GM19467 (cell line): ENCODE results near the gene FBXO4.
"Not testable (repeated sequence)": the region's sequence is repeated elsewhere in the genome, so short reads cannot be mapped to it uniquely, and the experiment has no call there.

Source experiments
- ATAC-seq: cut with Tn5 transposase; IDR thresholded peaks from one replicate; pipeline ENCODE4 v1.9.1; 2021; ENCODE audit warnings: mild to moderate bottlenecking, moderate library complexity; ENCODE audit not compliant: unreplicated experiment

The FBXO4 gene

DNA sequence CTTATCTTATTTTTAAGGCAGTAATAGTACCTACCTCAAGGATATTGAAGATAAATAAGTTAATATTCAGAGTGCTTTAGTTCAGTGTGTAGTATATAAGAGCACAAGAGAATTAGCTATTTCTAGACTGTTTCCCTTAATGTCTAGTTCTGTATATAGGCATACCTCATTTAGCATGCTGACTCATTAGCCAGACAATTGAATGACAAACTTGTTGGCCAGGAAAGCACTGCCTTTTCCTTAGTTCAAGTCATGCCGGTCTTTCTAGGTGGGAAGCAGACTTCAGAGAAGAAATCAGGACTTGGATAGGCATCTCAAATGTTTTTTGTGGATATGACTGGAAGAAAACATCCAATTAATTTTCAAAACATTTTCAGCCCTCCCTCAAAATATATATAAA, 3.2 kb upstream of the FBXO4 start:
- no peak for ATAC-seq

- ATAC-seq: no peak
Measured at GRCh38 chr5:41924526-41924871, 582 bp upstream of the FBXO4 start.

- no peak for ATAC-seq
Measured at GRCh38 chr5:41925555-41925951, 472 bp downstream of the FBXO4 start.

DNA sequence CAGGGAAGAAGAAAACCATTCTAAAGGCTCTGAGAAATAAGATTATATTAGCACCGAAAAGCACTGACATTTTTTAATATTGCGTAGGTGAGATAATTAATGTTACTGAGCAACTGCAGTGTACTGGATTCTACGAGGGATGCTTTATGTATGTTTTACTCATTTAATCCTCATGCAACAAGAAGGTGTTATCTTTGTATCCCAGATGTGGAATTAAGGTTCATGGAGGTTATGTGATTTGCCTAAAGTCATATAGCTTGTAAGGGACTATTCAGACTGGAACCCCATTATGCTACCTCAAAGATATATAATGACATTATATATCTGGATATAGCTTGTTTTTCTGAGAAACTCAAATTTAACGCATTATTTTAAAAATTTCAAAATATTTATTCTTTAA, 2.5 kb downstream of the FBXO4 start:
- ATAC-seq: no peak

- no peak for ATAC-seq
Measured at GRCh38 chr5:41929035-41929434, 4.0 kb downstream of the FBXO4 start.

GRCh38 chr5:41932770-41933169, 7.7 kb downstream of the FBXO4 start:
- no peak for ATAC-seq

DNA sequence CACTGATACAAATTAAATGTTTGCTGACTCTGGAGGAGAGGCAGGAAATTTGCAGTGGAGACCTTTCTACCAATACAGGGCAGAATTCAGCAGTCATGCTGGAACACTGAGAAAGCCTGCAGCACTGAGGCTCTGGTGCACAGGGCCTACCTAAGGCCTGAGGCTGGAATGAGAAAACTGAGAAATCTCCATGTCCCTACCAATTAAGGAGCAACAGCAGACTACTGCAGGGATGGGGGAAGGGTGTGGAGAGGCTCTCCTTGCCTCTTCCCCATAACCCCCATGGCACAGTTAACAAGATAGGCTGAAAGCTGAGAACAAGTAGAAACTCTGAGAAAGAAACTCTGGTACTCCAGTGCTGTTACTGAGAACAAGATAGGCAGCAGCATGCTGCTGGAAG, 10.5 kb downstream of the FBXO4 start:
- ATAC-seq: no peak

- ATAC-seq: no peak
Measured at GRCh38 chr5:41940641-41941040, 15.6 kb downstream of the FBXO4 start.

DNA sequence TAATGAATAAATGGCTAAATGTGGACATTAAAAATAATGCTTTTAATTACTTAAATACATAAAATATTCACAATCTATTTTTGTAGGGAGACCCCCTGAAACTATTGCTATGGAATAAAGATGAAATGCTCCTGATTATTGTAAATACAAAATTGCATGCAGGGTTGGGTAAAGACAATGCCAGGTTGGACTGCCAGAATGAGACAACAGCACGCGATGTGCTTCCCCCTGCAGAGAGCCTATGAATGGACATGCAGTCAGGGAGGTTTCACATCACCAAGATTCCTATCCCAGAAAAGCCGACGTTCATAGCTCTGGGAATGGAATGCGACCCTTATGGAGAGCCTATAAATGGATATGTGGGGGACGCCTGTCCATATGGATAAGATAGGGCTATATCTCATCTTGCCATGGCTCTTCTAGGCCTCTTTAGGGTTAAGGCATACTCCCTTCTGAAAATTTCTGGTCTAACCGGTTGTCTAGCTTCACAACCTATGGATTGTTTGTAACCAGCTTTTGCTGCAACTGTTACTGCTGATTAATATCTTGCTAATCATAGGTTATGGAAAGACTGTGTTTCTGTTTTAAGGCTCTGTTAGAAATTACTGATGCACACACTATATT, 20.4 kb downstream of the FBXO4 start:
- not testable (repeated sequence) for ATAC-seq

- no peak for ATAC-seq
Measured at GRCh38 chr5:41951224-41951623, 26.1 kb downstream of the FBXO4 start.

DNA sequence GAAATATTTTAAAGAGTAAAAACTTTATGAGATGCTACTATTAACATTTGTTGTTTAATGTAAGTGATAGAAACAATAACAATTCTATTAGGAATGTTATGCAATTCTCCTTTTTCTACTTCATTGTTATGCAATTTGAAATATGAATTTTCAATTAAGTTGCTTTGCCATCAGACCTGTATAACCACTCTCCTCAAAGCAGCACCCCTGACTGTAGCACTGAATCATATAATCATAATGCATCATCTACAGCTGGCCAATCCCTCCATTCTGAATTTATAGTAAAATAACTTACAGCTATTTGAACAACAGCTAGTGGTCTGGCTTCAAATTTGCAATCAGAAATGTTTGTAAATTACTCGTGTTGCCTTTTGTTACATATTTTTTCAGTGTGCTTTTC, 29.2 kb downstream of the FBXO4 start:
- ATAC-seq: no peak

GRCh38 chr5:41955432-41956024, 30.4 kb downstream of the FBXO4 start:
- no peak for ATAC-seq

DNA sequence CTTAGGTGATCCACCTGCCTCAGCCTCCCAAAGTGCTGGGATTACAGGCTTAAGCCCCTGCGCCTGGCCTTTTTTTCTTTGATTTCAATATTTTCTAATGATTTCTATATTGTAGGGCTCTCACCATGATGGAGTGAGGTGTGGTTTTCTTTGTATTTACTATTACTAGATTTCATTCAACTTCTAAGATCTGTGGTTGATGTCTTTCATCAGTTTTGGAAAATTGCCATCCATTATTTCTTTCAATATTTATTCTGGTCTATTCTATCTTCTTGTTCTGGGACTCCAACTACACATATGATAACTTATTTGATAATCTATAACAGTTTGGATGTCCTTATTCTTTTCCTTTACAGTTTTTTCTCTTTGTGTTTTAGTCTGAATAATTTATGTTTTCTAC, 31.9 kb downstream of the FBXO4 start:
- no peak for ATAC-seq

- no peak for ATAC-seq
Measured at GRCh38 chr5:41960481-41960880, 35.4 kb downstream of the FBXO4 start.

DNA sequence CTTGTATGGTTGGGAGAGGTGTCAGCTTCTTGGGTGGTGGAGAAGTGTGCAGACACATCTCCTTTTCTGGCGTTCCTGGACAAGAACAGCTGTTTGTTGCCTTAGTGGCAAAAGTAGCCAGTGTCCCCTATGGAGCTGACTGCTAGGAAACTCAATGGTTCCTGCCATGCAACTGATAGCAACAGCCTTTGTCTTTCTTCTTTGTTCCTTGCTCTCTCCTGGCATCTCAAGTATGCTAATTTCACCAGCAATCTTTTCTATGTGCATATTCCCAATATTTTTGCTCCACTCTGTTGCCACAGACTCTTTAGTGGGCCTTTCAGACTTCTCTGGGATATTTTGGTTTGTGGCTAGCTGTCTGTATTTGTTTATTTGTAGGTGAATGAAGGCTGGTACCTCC, 36.7 kb downstream of the FBXO4 start:
- ATAC-seq: no peak

GRCh38 chr5:41962491-41962890, 37.4 kb downstream of the FBXO4 start:
- ATAC-seq: no peak

- peak; percentile 56 for ATAC-seq
Measured at GRCh38 chr5:41966401-41967105, 41.5 kb downstream of the FBXO4 start.

DNA sequence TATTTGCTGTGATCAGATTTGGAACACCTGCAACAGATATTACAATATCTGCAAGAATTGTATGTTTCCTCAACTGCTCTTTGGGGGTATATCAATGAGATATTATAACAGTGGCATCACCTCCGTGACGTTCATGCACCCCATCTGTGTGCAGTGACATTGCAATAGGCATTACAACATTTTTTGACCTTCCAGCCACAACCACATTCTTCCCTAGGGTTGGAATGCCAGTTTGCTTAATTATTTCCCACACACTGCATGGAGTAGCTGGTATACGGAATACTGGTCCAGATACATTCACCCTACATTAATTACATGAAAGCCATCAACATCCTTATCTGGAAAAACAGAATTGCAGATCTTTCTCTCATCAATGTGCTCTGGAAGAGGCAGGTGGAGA, 42.3 kb downstream of the FBXO4 start:
- no peak for ATAC-seq

- ATAC-seq: no peak
Measured at GRCh38 chr5:41968153-41968723, 43.2 kb downstream of the FBXO4 start.

- no peak for ATAC-seq
Measured at GRCh38 chr5:41973087-41973486, 48.0 kb downstream of the FBXO4 start.

DNA sequence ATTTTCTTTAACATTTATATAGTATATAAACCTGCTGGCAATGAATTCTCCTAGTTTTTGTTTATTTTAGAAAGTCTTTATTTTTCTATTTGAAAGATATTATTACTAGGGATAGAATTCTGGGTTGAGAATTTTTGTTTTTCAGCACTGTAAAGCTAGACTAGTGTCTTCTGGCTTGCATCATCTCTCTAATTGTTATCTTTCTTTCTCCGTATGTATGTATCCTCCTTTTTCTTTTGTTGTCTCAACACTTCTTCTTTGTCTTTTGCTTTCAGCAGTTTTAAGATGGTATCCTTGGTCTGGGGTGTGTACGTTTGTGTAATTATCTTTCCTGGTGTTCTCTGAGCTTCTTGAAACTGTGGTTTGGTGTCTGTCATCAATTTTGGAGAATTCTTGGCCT, 48.8 kb downstream of the FBXO4 start:
- no peak for ATAC-seq

GRCh38 chr5:41978676-41979075, 53.6 kb downstream of the FBXO4 start:
- no peak for ATAC-seq
